Epidermal melanocyte (primary cell): ENCODE measurements around the gene SLC24A3.
"Not testable (repeated sequence)": the region's sequence is repeated elsewhere in the genome, so short reads cannot be mapped to it uniquely, and the experiment has no call there.

Source experiments
- DNase-seq: peaks from one replicate; pipeline ENCODE4 v3.0.0; 2011; ENCODE audit warnings: low spot score; ENCODE audit not compliant: insufficient read length

SLC24A3 gene

DNA sequence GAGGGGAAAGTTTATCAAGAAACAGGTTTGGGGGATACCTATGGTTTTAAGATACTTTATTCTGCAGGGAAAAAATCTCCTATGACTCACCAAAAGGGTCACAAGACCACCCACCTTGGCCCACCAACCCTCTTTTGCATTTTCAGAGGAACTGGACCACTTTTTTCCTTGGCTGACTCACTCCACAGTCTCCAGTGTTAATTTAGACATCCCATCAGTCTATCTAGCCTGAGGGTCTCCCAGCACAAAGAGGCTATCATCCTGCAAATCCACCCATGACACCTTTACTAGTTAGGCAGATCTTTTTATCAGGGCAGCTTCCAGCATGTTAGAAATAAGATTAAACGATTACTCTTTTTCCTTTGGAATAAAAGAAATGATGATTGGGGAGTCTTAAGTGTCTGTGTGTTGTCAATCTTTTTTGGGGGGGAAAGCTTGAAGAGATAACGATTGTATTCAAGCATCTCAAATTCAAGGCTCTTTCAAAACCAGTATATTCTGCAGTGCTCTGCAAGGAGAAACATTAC lies 407.5 kb downstream of the SLC24A3 start:
- no peak for DNase-seq

- DNase-seq: no peak
Measured at GRCh38 chr20:19620446-19620845, 408.0 kb downstream of the SLC24A3 start.

- DNase-seq: no peak
Measured at GRCh38 chr20:19621072-19621471, 408.6 kb downstream of the SLC24A3 start.

DNA sequence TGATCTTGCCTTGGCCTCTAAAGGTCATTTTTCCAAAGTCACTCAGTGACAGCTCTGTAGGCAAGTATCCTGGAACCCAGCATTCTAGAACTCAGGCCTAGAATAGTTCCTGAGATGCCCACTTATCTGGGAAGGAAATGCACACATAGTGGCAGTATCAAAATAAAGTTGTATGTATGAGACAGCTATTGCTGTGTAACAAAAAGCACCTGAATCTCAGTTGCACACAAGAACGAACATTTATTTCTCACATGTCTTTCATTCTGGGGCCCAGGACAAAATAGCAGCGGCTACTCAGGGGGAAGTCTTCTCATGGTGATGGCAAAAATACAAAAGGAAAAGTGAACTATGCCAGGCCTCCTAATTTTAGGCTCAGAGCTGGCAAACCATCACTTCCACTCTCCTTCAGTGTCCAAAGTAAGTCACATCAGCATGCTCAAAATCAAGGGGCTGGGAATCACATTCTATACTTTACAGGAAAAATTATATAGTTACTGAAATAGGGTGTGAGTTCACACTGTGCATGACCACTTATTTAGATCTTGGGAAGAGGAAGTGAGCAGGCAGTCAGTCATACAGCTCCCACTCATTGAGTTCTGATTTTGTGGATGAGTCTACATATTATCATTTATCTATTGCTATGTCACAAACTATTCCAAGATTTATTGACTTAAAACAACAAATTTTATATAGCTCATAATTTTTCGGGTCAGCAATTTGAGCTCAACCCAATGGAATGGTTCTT lies 412.0 kb downstream of the SLC24A3 start:
- no peak for DNase-seq

DNA sequence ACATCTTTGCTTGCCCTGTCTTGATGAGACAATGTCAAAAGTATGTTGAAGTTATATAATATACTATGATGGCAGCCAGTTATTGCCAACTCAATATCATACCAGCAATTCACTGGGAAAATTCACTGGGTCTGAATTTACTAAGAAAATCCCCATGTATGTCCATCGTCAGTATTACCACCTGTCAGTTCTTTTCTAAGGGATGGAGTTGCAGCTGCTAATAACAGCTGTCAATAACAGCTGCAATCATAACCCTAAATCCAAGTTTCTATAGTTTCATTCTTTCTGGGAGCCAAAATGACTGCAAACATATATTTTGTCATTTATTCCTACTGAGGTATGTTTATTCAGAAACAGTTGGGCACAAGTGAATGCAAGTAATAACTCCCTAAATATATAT lies 413.0 kb downstream of the SLC24A3 start:
- DNase-seq: no peak

- no peak for DNase-seq
Measured at GRCh38 chr20:19626896-19627295, 414.5 kb downstream of the SLC24A3 start.

- DNase-seq: no peak
Measured at GRCh38 chr20:19628570-19629134, 416.2 kb downstream of the SLC24A3 start.

GRCh38 chr20:19631410-19631809 lies 419.0 kb downstream of the SLC24A3 start:
- no peak for DNase-seq

- no peak for DNase-seq
Measured at GRCh38 chr20:19633985-19634384, 421.5 kb downstream of the SLC24A3 start.

DNA sequence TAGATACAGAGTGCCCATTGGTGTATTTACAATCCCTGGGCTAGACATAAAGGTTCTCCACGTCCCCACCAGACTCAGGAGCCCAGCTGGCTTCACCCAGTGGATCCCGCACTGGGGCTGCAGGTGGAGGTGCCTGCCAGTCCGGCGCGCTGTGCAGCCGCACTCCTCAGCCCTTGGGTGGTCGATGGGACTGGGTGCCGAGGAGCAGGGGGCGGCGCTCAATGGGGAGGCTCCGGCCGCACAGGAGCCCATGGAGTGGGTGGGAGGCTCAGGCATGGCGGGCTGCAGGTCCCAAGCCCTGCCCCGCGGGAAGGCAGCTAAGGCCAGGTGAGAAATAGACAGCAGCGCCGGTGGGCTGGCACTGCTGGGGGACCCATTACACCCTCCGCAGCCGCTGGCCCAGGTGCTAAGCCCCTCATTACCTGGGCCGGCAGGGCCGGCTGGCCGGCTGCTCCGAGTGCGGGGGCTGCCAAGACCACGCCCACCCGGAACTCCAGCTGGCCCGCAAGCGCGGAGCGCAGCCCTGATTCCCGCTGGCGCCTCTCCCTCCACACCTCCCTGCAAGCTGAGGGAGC lies 427.1 kb downstream of the SLC24A3 start:
- DNase-seq: not testable (repeated sequence)

DNA sequence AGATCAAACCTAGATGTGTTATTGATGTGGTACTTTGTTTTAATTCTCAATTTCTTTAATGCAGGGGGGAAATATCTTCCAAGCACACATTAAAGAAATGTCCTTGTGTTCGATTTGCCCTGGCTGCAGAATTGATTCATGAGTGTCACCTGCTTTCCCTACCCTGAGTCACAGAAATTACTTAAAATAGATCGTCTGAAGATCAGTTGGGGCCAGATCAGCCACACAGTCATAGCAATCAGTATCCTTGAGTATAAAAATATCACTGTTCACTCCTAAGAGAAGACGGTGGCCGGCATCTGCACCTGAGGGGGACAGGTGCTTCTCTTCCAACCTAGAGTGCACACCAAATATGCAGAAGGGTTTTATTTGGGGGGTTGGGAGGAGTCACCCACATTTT lies 430.4 kb downstream of the SLC24A3 start:
- no peak for DNase-seq

DNA sequence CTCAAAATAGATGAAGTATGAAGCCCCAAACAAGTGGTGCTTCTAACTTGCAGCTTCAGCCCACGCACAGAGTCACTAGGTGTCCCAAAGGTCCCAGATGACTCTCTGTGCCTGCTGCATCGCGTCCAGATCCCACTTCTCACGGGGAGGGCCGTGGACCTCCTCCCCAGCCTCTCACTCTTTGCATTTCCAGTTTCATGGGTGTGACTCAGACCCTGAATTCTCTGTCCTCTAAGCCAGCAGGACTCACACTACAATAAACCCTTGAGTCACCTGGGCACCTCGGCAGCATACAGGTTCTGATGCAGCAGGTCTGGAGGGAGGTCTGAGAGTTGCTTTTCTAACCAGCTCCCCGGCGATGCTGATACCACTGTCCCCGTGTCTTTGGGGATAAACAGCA lies 431.6 kb downstream of the SLC24A3 start:
- no peak for DNase-seq

- DNase-seq: no peak
Measured at GRCh38 chr20:19646963-19647362, 434.5 kb downstream of the SLC24A3 start.

DNA sequence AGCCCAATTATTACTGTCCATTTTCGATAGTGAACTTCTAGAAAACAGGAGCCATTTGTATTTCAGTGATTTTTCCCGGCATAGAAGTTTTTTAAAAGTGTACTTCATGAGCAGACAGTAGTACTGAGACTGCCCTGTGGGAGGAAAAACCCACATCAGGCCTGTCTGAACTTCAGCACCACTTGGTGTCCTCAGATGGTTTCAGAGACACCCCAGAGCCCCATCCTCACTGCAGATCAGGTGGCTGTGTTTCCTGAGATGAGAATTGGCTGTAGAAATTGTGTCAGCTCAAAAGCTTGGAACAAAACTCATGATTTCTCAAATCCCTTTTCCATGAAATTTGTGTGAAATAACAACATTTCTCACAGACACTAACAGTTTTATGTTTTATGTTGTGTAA lies 435.6 kb downstream of the SLC24A3 start:
- no peak for DNase-seq

DNA sequence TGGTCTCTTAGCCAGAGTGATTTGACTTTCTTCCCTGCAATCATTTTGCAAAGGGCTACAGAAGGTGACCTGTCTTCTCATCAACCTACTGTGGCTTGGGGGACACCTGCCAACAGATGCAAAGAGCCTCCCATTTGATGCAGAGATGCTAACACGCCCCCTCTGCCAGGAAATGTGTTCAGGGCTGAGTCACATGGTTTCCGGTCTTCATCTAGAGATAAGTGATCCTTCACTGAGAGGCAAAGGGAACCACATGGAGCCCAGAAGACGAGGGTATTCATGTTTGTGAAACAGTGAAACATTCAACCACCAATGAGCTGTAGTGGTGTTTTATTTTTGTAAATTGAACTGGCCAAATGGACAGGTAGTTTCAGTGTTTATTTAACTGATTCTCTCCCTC lies 436.6 kb downstream of the SLC24A3 start:
- DNase-seq: no peak

GRCh38 chr20:19652591-19653026 lies 440.2 kb downstream of the SLC24A3 start:
- no peak for DNase-seq

DNA sequence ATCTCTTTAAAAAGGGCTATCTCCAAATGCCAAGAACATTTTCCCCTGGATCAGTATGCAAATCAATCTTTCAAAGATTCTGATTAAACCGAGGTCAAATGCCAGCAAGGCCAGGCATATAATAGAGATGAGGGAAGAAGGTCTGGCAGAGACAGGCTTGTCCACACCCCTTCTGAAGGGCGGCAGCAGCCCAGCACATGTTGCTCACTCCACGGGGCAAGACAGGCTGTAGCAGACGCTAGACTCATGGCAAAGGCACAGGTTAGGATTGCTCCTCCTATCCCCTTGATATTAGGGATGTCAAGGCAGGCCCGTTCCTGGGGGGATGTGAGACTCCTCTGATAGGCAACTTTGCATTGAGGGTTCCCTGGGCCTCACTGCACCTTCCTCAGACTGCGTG lies 440.9 kb downstream of the SLC24A3 start:
- no peak for DNase-seq

DNA sequence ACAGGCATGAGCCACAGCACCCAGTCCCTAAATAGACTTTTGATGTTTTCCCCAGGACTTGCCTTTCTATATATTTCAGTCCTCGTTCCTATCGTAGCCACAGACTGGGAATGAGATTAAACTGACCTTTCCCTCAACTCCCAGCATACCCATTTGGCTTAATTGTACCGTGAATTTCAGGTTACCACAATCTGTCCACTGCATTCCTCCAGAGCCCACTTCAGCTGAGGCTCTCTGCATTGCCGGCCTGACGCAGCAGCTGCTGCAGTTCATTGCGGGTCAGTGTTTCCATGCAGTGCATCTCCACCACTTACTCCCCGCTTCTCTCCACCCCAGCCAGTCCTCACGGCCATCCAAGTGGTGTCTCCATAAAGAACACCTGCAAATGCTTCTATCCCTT lies 442.5 kb downstream of the SLC24A3 start:
- no peak for DNase-seq

DNA sequence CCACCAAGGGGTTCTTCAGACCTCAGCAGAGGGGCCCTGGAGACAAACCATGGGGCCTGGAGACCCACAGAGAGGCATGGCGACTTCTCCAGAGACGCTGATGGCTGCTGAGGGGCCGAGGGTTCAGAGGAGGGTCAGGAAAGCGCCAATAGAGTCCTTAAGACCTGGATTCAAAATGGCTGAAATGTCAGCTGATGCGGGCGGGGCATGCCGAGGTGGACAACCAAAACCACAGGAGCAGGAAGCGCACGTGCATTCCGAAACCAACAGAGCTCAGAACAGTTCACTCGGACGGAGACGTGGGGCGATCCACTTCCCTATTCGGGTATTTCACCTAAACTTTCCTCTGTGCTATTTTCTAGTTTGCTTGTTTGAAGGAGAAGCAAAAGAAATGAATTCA lies 445.7 kb downstream of the SLC24A3 start:
- DNase-seq: no peak

GRCh38 chr20:19659448-19659847 lies 447.0 kb downstream of the SLC24A3 start:
- DNase-seq: no peak

DNA sequence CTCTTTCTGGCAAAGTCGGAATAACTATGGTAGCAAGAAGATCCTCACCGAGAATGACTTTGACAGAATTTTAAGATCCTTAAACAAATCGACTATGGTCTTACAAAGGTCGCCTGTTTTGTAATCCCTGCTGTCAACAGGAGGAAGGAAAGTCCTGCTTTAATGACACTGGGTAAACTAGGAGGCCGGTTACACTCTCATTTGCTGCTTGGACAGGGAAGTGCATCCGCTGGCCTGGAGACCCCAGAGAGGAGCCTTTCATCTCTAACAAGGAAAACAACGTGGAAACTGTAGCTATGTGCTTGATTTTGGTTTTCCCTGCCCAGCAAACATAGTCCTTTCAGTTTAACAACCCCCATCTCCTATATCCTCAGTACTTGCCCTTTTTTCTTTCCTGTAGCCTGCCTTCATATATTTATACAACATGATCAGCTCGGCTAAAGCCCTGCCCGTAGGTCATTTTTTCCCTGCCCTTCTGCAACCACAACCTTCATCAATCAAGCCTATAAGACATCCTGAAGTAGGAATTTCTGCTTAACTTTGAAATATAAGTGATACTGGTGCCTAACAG lies 448.5 kb downstream of the SLC24A3 start:
- DNase-seq: no peak
